MCF 10A (cell line): ENCODE measurements around the gene ATP6V0B. TPM values are rescaled to one million over a fixed set of nuclear protein-coding genes. Genes with fewer than 3 reads are reported as not detected.

ENCODE experiments used
- BruUV-seq: library from RNA; stranded (reverse); fragments of 400-500 nt; replicated peaks from 2 replicates; lab custom pipeline; 2021; lab: Mats Ljungman, UMichigan
- CTCF ChIA-PET: fragments of 300-600 bp; sonication (Branson Sonifier 250); formaldehyde crosslinking; extraction: SDS; loops from one replicate; lab custom pipeline; 2021; ENCODE audit warnings: antibody characterized with exemption, inconsistent platforms; lab: Yijun Ruan, JAX
- POLR2A ChIA-PET: fragments of 300-600, 350-650 bp; sonication (Branson Sonifier 250); formaldehyde crosslinking; extraction: SDS; loops from one replicate; lab custom pipeline; 2020; ENCODE audit warnings: antibody characterized with exemption, inconsistent platforms; lab: Yijun Ruan, JAX
- DNase-seq: peaks from one replicate; pipeline ENCODE4 v3.0.0-alpha.2; 2018; ENCODE audit not compliant: unreplicated experiment
- H3K27ac Mint-ChIP-seq: one replicate; pipeline ENCODE4 v1.8.0; 2022; ENCODE audit warnings: mild to moderate bottlenecking, low read depth, mixed read lengths; ENCODE audit not compliant: unreplicated experiment
- H3K27me3 Mint-ChIP-seq: one replicate; pipeline ENCODE4 v1.8.0; 2022; ENCODE audit warnings: mixed read lengths; ENCODE audit not compliant: insufficient read depth, unreplicated experiment
- H3K36me3 Mint-ChIP-seq: one replicate; pipeline ENCODE4 v1.8.0; 2022; ENCODE audit warnings: mild to moderate bottlenecking, moderate library complexity, mixed read lengths; ENCODE audit not compliant: insufficient read depth, unreplicated experiment
- H3K4me1 Mint-ChIP-seq: one replicate; pipeline ENCODE4 v1.8.0; 2022; ENCODE audit warnings: mixed read lengths; ENCODE audit not compliant: insufficient read depth, unreplicated experiment
- H3K4me3 Mint-ChIP-seq: one replicate; pipeline ENCODE4 v1.8.0; 2022; ENCODE audit warnings: mild to moderate bottlenecking, moderate library complexity, mixed read lengths; ENCODE audit not compliant: unreplicated experiment
- H3K9me3 Mint-ChIP-seq: one replicate; pipeline ENCODE4 v1.8.0; 2022; ENCODE audit warnings: mixed read lengths; ENCODE audit not compliant: unreplicated experiment
- intact Hi-C: fragments of 100-400 bp; cut with micrococcal nuclease; formaldehyde crosslinking; loops from 2 replicates; pipeline ENCODE4 v1.14.1; 2022
- total RNA-seq: library from RNA; stranded (reverse); gene quantifications from 2 replicates; pipeline ENCODE4 v1.2.3, GENCODE V29; 2022
- TF ChIP-seq, protein P1 (sequence below): fragments of 200-600 bp; IDR thresholded peaks from one replicate; pipeline ENCODE4 v1.8.0; 2022; ENCODE audit warnings: antibody characterized with exemption, mild to moderate bottlenecking; ENCODE audit not compliant: unreplicated experiment

The ATP6V0B gene
- total RNA-seq, 1 experiment from 2014 or later, result 120 TPM

DNA sequence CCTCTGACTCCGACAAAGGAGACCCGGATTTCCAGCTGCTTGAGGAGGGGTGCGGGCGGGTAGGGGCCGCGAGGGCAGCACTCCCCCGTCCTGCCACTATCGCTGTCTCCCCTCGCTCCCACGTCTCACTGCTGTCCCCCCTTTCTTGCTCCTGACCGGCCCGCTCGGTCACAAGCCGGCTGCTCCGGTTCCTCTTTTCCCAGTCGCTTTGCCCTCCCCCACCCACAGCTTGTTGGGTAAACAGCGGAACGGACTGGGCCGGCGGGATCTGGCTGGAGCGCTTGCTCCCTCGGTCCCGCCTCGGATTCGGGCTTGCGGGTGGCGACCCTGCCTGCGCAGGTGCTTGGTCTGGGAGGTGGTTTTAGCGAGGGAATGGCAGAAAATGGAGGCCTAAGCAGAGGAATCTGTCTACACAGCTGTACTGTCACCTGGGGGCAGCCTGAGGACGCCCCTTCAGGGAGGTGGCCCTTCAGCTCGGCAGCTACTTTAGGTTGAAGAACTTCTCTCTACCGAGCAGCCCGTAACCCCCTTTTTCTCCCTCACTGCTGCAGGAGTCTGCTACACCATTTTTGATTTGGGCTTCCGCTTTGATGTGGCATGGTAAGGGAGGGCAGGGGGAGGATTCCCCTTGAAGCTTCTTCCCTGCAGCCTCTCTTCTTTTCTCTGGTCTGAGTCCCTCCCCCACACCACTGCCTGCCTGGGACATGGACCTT lies 645 bp downstream of the ATP6V0B start:
- peak overlapping the region; percentile 94 for H3K27ac Mint-ChIP-seq
- intact Hi-C loops, result loop anchor here (5.0 kb wide), 1 partner anchor 448 kb away; no protein-coding TSS in a partner anchor
- no peak for DNase-seq
- TF ChIP-seq, protein P1, sequence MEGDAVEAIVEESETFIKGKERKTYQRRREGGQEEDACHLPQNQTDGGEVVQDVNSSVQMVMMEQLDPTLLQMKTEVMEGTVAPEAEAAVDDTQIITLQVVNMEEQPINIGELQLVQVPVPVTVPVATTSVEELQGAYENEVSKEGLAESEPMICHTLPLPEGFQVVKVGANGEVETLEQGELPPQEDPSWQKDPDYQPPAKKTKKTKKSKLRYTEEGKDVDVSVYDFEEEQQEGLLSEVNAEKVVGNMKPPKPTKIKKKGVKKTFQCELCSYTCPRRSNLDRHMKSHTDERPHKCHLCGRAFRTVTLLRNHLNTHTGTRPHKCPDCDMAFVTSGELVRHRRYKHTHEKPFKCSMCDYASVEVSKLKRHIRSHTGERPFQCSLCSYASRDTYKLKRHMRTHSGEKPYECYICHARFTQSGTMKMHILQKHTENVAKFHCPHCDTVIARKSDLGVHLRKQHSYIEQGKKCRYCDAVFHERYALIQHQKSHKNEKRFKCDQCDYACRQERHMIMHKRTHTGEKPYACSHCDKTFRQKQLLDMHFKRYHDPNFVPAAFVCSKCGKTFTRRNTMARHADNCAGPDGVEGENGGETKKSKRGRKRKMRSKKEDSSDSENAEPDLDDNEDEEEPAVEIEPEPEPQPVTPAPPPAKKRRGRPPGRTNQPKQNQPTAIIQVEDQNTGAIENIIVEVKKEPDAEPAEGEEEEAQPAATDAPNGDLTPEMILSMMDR, result no peak
- H3K4me1 Mint-ChIP-seq, result peaks cover 37% of the 10 kb centered on the region
- H3K4me3 Mint-ChIP-seq, result peak overlapping the region; percentile 94
- BruUV-seq, result TSS peak; percentile 9
- no peaks in the 10 kb centered on the region for H3K9me3 Mint-ChIP-seq
- CTCF ChIA-PET, result interaction anchor here (0.6 to 1.4 kb wide), 7 partner anchors 11 to 755 kb away, joined by 3 to 4 read pairs (median 3); no protein-coding TSS in a partner anchor
- no peaks in the 10 kb centered on the region for H3K27me3 Mint-ChIP-seq
- POLR2A ChIA-PET, result interaction anchor here (0.6 to 3.3 kb wide), 25 partner anchors 11 to 830 kb away, joined by 3 to 30 read pairs (median 4); partner anchors contain the start of genes ARMH1, CCDC24, IPO13 and KDM4A
- peaks cover 29% of the 10 kb centered on the region for H3K36me3 Mint-ChIP-seq

DNA sequence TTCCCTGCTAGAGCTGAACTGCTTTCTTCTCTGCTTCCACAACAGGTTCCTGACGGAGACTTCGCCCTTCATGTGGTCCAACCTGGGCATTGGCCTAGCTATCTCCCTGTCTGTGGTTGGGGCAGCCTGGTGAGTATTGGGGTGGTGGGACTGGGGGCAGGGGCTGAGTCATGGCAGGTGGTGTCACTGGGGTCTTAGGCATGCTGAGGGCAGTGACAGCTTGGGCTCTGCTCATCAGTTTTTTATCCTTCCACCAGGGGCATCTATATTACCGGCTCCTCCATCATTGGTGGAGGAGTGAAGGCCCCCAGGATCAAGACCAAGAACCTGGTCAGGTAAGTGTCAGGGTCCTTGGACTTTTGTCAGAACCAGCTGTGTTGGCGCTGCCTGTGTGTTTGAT lies 1.3 kb downstream of the ATP6V0B start:
- H3K9me3 Mint-ChIP-seq, result no peaks in the 10 kb centered on the region
- no peaks in the 10 kb centered on the region for H3K27me3 Mint-ChIP-seq
- peaks cover 43% of the 10 kb centered on the region for H3K4me1 Mint-ChIP-seq
- H3K27ac Mint-ChIP-seq, result no peak overlapping the region
- H3K36me3 Mint-ChIP-seq, result peaks cover 29% of the 10 kb centered on the region
- TF ChIP-seq, protein P1, result no peak
- ChIA-PET CTCF (interaction anchor here (0.6 to 0.8 kb wide), 3 partner anchors 60 to 1940 kb away, joined by 3 to 4 read pairs (median 3); no protein-coding TSS in a partner anchor), POLR2A (interaction anchor here (0.6 to 3.3 kb wide), 10 partner anchors 14 to 698 kb away, joined by 3 to 30 read pairs (median 5); partner anchors contain the start of genes ARMH1, CCDC24, IPO13 and KDM4A)
- H3K4me3 Mint-ChIP-seq, result peak overlapping the region; percentile 94
- BruUV-seq, result no TSS peak
- intact Hi-C loops, result loop anchor here (5.0 kb wide), 1 partner anchor 449 kb away; no protein-coding TSS in a partner anchor
- DNase-seq, result no peak

- peaks cover 48% of the 10 kb centered on the region for H3K4me1 Mint-ChIP-seq
- no peaks in the 10 kb centered on the region for H3K9me3 Mint-ChIP-seq
- BruUV-seq, result no TSS peak
- peaks cover 29% of the 10 kb centered on the region for H3K36me3 Mint-ChIP-seq
- no peaks in the 10 kb centered on the region for H3K27me3 Mint-ChIP-seq
- TF ChIP-seq, protein P1, result no peak
- ChIA-PET POLR2A (interaction anchor here (1.0 to 3.3 kb wide), 3 partner anchors 31 to 270 kb away, joined by 3 to 21 read pairs (median 8); partner anchors contain the start of genes IPO13 and ST3GAL3), CTCF (interaction anchor here (0.6 to 0.7 kb wide), 2 partner anchors 12 to 401 kb away, joined by 3 to 5 read pairs; no protein-coding TSS in a partner anchor)
- DNase-seq, result no peak
- intact Hi-C loops, result loop anchor here (5.0 kb wide), 1 partner anchor 450 kb away; no protein-coding TSS in a partner anchor
- no peak overlapping the region for H3K27ac Mint-ChIP-seq
- H3K4me3 Mint-ChIP-seq, result peak overlapping the region; percentile 94
Measured at GRCh38 chr1:43976890-43977289, 2.1 kb downstream of the ATP6V0B start.
